Epithelial cell of proximal tubule (primary cell): ENCODE results near the gene SLC35G2. TPM values are rescaled to one million over a fixed set of nuclear protein-coding genes. Genes with fewer than 3 reads are reported as not detected.
"Not testable (repeated sequence)": the region's sequence is repeated elsewhere in the genome, so short reads cannot be mapped to it uniquely, and the experiment has no call there.

Experiments used
- DNase-seq: peaks from one replicate; pipeline ENCODE4 v3.0.0-alpha.2; 2011; ENCODE audit warnings: low read depth
- H3K4me3 ChIP-seq: 2 replicates; pipeline ENCODE4 v1.5.1; 2011; ENCODE audit warnings: low read depth, mild to moderate bottlenecking, low read length
- total RNA-seq: library from RNA; depleted of rRNA; stranded (reverse); fragments of >200 nt; gene quantifications from 2 replicates; pipeline ENCODE4 v1.2.3, GENCODE V29; 2015
- TF ChIP-seq, protein P1 (sequence below): conservative IDR thresholded peaks from 2 replicates; pipeline ENCODE4 v1.5.1; 2012; ENCODE audit warnings: low read depth, mild to moderate bottlenecking, low read length

SLC35G2 gene
- total RNA-seq, 1 donor from 2014 or later: 7.6 TPM

- TF ChIP-seq, protein P1, sequence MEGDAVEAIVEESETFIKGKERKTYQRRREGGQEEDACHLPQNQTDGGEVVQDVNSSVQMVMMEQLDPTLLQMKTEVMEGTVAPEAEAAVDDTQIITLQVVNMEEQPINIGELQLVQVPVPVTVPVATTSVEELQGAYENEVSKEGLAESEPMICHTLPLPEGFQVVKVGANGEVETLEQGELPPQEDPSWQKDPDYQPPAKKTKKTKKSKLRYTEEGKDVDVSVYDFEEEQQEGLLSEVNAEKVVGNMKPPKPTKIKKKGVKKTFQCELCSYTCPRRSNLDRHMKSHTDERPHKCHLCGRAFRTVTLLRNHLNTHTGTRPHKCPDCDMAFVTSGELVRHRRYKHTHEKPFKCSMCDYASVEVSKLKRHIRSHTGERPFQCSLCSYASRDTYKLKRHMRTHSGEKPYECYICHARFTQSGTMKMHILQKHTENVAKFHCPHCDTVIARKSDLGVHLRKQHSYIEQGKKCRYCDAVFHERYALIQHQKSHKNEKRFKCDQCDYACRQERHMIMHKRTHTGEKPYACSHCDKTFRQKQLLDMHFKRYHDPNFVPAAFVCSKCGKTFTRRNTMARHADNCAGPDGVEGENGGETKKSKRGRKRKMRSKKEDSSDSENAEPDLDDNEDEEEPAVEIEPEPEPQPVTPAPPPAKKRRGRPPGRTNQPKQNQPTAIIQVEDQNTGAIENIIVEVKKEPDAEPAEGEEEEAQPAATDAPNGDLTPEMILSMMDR: no peak
Measured at GRCh38 chr3:136883967-136884720, 65.2 kb downstream of the SLC35G2 start.

GRCh38 chr3:136885357-136886213 is 66.7 kb downstream of the SLC35G2 start:
- H3K4me3 ChIP-seq: no peak overlapping the region
- no peak for DNase-seq
- TF ChIP-seq, protein P1: no peak

More at GRCh38 chr3:136883967-136884720, 65.2 kb downstream of the SLC35G2 start:
- no peak for DNase-seq
- H3K4me3 ChIP-seq: no peak overlapping the region

GRCh38 chr3:136889947-136890346 is 71.0 kb downstream of the SLC35G2 start:
- TF ChIP-seq, protein P1: no peak
- DNase-seq: no peak
- no peak overlapping the region for H3K4me3 ChIP-seq

DNA sequence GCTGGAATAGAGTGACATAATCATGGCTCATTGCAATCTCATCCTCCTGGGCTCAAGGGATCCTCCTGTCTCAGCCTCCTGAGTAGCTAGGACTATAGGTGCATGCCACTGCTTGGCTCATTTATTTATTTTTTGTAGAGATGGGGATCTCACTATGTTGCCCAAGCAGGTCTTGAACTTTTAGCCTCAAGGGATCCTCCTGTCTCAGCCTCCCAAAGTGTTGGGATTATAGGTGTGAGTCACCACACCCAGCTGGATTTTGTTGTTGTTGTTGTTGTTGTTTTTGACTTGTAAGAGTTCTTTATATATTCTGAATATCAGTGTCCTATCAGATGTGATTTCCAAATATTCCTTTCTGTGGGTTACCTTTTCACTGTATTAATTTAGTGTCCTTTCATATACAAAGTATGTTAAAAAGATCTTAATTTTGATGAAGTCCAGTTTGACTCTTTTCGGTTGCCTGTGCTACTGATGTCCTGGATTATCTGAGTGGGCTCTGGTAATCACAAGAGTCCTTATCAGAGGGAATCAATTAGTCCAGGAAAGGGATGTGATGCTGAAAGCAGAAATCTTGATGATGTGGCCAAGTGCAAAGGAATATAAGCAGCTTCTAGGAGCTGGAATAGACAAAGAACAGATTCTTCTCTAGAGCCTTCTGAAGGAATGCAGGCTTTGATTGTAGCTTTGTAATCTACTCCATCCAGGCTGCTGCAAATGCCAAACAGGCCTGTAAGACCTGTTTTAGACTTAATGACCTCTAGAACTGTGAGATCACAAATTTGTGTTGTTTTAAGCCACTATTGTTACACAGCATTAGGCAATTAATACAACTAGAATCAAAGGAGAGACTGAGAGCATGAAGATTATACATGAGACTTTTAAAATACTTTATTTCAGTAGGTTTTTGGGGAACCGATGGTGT is 73.3 kb downstream of the SLC35G2 start:
- DNase-seq: no peak
- TF ChIP-seq, protein P1: no peak
- H3K4me3 ChIP-seq: no peak overlapping the region

- TF ChIP-seq, protein P1: no peak
Measured at GRCh38 chr3:136893848-136894443, 75.0 kb downstream of the SLC35G2 start.

DNA sequence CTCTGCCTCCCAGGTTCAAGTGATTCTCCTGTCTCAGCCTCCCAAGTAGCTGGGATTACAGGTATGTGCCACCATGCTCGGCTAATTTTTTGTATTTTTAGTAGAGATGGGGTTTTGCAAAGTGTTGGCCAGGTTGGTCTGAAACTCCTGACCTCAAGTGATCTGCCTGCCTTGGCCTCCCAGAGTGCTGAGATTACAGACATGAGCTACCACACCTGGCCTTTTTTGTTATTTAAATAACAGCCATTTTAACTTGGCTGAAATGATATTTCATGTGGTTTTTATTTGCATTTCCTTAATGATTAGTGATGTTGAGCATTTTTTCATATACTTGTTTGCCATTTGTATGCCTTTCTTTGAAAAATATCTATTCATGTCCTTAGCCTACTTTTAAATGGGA is 78.2 kb downstream of the SLC35G2 start:
- H3K4me3 ChIP-seq, DNase-seq: not testable (repeated sequence)

More at GRCh38 chr3:136893848-136894443, 75.0 kb downstream of the SLC35G2 start:
- DNase-seq: peak; percentile 59
- no peak overlapping the region for H3K4me3 ChIP-seq
